Stimulated activated CD8-positive, alpha-beta memory T cell treated with anti-CD3 and anti-CD28 coated beads, Interleukin-2, amount 100 ng/mL, for 48 hours (primary cell): ENCODE results near the gene CNPY2.
A peak's percentile ranks its signal among the peaks of the same experiment; 100 is the strongest.
"Not testable (repeated sequence)": the region's sequence is repeated elsewhere in the genome, so short reads cannot be mapped to it uniquely, and the experiment has no call there.

ENCODE experiments used
- DNase-seq, 2 donors: peaks; one replicate each; pipeline ENCODE4 v3.0.0-alpha.2; 2020; ENCODE audit warnings: low read depth in 2 of 2

Gene CNPY2

DNA sequence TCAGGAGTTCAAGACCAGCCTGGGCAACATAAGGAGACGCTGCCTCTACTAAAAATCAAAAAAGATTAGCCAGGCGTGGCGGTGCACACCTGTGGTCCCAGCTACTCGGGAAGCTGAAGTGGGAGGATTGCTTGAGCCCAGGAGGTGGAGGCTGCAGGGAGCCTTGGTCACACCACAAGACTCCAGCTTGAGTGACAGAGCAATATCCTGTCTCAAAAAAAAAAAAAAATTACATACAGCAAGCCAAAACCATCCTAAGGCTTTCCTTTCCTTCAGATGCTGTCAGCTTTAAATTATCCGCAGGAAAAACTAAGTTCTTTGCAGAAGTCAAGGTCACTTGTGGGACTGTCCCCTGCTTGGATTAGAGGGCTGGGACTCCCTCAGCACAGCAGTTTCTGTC is 17.0 kb downstream of the CNPY2 start:
- DNase-seq = no peak

DNA sequence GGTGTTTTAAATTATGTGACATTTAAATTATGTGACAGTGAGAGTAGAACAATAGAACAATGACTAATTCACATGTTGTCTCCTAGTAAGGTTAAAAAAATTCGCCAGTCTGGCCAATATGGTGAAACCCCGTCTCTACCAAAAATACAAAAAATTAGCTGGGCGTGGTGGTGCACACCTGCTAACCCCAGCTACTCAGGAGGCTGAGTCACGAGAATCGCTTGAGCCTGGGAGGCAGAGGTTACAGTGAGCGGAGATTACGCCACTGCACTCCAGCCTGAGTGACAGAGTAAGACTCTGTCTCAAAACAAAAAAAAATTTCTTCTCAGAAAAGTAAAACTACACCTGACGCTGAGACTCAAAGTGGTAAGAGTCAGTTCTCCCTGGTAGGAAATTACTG is 18.4 kb downstream of the CNPY2 start:
- DNase-seq = no peak

DNA sequence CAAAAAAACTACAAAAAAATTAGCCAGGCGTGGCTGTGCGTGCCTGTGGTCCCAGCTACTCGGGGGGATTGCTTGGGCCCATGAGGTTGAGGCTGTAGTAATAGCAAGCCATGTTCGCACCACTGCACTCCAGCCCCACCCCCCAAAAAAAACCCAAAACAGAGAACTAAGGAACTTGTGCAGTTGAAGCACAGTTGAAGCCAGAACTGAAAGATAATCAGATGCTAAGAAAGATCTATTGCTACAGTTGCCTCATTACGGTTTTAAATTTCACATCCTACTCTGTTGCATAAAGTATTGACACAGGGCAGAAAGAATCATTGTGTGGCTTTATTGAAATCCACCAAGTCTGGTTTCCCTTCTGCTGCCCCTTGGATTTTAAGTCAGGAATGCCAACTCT is 19.5 kb downstream of the CNPY2 start:
- no peak for DNase-seq

DNA sequence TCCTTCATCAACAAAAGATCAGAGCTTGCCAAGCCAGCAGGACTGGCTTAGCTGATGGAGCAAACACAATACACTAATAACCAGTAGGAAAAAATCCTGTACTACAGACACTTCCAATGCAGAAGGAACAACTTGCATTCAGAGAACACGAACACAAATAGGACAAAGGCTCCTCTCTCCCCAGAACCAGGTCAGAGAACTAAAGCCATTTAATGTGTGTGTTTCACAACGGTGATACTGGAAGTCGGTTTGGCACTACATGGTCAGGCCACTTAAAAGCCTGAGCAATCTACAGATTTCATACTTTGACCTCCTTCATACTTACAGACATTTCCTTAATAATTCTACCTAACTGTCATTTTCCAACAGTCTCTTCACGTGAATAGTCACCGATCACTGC is 22.0 kb downstream of the CNPY2 start:
- no peak for DNase-seq

DNA sequence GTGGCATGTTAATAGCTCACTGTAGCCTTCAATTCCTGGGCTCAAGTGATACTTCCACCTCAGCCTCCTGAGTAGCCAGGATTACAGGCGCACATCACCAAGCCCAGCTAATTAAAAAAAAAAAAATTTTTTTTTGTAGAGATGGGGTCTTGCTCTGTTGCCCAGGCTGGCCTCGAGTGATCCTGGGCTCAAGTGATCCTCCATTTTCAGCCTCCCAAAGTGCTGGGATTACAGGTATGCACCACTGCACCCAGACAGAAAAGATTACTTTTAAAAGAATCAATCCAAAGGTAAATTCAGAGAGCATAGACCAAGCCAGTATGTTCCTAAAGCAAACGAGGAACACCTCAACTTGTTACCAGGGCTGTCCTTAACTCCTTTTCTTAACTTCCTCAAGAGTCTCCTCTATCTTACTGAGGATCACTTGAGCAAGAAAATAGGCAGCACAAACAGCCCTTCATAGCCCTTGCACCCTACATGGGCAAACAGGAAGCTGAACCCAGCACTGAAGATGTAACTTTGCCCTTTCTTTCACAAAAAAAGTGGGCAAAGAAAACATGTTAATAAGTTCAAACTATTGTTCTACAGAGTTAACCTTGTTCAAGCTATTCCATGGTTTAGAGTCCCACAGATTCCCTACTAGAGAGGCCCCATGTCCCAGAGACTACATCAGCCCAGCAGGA is 26.9 kb downstream of the CNPY2 start:
- DNase-seq = no peak

DNA sequence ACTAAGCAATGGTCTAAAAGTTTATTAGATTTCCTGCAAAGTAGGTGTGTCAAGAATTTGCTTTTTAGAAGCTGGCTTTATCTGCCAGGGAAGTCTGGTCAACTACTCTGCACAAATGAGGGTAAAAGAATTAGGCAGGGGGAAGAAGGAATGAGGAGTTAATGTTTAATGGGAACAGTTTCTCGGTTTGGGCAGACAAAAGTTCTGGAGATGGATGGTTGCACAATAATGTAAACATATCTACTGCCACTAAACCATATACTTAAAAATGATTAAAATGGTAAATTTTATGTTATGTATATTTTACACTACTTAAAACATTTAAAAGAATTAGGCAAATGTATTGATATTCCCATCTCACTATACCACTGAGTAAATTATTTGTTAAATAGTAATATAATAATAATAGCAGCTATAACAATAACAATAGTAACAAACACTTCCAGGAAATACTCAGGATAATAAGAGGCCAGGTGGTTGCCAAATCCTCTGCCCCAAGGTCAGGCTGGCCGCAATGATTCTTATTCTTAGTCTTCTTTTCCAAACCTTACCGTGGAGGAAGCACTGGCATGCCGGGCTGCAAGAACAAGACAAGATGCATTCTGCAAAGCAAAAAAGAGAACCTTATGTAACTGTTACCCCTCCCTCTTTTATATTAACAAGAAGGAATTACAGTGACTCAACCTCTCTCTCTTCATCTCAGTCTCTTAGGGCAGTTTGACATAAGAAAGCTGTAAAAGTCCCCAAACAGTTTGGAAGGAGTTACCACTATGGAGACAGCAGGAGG is 29.6 kb downstream of the CNPY2 start:
- no peak for DNase-seq

DNA sequence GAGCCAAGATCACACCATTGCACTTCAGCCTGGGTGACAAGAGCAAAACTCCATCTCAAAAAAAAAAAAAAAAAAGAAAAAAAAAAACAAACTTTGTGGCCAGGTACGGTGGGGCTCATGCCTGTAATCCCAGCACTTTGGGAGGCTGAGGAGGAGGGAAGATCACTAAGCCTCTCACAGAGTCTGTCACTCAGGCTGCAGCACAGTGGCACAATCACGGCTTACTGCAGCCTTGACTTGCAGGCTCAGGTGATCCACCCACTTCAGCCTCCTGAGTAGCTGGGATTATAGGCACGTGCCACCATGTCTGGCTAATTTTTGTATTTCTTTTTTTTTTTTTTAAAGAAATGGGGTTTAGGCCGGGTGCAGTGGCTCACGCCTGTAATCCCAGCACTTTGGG is 31.5 kb downstream of the CNPY2 start:
- DNase-seq = not testable (repeated sequence)

DNA sequence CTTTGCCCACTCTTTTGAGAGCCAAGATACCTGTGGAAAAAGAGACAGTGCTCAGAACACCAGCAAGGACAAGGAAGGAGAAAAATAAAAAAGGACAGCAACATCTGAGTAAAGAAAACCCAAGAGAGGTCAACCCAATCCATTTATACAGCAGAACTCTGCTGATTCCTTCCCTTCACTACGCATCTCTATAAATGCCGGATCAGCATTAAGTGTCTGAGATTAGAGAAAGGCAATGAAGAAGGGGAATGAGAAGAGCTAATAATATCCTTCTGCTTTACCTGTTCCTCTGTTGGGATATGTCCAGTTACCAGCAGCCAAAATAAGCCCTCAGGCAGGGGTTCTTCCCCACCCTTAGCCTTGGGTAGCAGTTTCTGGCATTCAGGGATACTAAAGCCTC is 33.2 kb downstream of the CNPY2 start:
- DNase-seq = no peak

DNA sequence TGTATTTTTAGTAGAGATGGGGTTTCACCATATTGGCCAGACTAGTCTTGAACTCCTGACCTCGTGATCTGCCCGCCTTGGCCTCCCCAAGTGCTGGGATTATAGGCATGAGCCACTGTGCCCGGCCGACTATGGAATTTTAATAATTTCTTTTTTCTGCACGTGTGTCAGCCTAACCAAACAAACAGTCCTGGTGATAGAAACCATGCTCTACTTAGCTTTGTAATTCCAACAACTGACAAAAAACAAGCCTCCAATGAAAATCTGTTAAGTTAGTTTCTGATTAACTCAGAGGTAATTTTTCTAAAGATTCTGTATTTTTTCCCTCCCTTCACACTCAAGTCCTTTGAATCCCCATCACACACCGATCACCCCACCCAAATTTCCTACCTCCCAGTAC is 33.8 kb downstream of the CNPY2 start:
- no peak for DNase-seq

DNA sequence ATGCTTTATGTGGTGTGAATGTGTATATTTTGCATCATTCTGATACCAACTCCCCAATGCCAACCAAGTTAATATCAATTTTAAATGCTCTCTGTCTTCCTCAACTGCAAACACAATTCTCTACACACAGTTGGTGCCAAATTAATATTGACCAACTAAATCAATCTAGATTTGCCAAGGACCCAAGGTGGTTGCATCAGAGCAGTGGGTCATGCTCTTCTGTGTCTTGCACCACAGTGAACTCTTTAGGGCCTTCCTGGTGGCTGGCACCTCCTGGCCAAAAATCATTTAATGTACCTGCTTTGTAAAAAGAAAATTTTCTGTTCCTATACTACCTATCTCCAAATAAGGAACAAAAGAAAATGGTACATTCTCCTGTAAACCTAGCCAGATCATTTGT is 34.9 kb downstream of the CNPY2 start:
- no peak for DNase-seq

DNA sequence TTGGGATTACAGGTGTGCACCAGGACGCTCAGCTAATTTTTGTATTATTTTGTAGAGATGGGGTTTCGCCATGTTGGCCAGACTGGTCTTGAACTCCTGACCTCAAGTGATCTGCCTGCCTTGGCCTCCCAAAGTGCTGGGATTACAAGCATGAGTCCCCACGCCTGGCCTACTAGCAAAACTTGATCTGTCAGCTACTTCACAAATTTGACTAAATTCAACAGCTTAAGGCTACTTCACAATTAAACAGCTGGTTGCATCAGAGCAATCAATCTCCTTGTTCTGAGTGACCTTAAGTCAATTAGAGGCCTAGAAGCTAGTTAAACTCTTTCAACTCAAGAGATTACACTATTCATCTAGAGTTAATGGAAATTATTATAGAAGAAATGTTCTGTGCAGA is 36.9 kb downstream of the CNPY2 start:
- DNase-seq = no peak

DNA sequence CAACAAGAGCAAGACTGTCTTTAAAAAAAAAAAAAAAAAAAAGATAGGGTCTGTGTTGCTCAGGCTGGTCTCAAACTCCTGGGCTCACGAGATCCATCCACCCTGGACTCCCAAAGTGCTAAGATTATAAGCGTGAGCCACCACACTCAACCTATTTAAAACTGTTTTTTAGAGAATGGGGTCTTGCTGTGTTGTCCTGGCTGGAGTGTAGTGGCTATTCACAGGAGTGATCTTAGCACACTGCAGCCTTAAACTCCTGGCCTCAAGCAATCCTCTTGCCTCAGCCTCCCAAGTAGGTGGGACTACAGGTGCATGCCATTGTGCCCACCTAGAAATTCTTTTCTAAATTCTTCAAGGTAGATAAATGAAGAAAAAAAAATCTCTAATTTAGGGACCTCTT is 41.5 kb downstream of the CNPY2 start:
- no peak for DNase-seq

DNA sequence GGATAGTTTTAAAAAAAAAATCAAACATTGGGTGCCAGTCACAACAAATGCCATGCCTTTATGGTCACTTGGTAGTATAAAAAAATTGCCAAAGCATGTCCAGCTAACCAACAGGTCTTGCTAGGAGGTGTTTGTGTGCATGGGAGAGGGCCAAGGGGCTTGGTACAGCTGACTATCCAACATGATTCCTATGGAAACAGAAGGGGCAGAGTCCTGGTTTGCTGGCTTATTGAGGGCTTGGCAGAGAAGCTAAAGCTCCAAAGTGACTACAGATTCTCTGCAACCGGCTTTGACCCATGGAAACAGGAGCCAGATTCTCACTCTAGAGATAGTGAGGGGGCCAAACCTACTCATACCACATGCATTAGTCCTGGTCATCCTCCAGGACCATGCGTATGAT is 43.3 kb downstream of the CNPY2 start:
- not testable (repeated sequence) for DNase-seq

DNA sequence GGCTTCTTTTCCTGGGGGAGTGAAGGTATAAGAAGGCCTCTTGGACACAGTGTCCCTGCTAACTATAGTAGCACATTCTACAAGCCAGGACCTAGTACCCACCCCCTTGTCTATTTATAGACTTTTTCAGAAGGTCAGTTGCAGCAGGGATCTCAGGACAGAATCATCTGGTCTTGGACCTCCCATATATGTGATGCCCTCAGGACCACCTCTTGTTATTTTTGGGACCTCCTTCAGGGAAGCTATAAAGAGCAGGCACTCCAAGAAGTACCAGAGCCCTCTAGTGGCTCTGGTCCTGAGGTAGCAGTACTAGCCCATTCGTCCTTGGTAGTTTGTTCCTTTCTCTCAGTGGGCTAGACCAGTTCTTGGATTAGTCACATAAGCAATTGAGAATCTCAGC is 44.8 kb downstream of the CNPY2 start:
- DNase-seq = no peak

DNA sequence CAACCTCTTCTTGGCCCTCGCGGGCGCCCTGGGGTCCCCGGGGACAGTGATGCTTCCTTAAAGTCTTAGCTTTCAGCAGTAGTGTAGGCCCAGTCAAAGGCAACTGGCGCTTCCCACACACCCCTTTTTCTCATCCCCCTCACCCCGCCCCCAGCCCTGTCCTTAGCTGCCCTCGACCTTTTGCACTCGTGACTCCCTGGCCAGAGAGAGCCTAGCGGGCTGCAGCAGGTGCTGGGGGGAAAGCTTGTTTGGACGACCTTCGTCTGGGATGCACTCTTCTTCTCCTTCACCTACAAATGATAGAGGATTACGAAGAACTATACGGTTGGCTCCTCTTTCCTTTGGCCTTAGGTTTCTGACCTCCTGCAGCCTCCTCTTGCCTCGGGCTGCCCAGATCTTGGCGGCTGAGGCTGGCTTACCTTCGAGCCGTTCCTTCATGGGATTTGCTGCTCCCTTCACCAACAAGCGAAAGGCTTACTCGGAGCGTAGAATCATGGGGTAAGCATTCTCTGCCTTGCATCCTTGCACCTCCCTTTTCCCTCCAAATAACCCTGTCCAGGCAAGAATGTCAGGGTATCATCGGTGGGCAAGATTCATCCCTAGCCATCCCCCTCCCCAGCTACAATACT is 48.2 kb downstream of the CNPY2 start:
- no peak for DNase-seq

DNA sequence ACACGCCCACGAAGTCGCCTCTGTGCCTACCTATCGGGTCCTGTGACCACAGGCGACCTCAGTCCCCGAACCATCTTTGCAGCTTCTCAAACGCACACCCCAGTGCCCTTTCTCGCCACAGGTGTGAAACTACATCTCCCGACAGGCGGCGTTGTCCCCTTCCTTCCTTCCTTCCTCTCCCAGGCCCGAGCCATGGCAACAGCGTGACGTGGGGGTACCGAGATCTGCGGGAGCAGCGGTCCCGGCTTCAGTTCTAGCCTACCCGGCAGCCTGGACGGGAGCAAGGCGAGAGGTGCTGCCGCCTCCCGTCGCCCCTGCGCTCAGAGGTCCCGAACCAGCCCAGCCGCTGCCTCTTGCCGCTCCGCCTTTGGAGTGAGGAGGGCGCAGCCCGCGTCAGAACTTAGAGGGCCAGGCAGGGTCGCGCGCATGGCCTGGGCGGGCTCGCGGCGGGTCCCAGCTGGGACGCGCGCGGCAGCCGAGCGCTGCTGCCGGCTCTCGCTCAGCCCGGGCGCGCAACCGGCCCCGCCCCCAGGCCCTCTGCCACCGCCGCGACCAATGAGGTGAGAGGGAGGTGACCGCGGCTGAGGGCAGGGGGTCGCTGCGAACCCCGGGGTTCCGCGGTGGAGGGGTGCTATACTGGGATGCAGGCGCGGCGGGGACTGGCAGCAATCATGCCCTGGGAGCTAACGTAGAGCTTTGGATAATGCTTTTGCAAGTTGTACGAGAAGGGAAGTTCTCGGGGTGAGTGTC is 48.9 kb downstream of the CNPY2 start, which contains the start of gene COQ10A:
Gene COQ10A, plus strand, starts transcription at position 250 of the 750 bp plus-strand sequence. Its CDS starts 177 bp downstream, at position 427.
- DNase-seq = peak; percentile 79 to 84

DNA sequence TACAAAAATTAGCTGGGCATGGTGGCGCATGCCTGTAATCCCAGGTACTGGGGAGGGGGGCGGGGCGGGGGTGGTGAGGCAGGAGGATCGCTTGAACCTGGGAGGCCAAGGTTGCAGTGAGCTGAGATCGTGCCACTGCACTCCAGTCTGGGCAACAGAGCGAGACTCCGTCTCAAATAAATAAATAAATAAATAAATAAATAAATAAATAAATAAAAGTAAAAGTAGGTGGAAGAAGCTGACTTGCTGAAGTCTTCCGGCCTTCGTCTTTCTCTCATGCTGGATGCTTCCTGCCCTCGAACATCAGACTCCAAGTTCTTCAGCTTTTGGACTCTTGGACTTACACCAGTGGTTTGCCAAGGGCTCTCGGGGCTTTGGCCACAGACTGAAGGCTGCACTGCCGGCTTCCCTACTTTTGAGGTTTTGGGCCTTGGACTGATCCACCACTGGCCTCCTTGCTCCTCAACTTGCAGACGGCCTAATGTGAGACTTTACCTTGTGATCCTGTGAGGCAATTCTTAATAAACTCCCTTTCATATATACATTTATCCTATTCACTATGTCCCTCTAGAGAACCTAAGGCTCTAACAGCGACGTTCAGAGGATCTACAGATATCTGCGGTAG is 49.6 kb downstream of the CNPY2 start:
- DNase-seq = not testable (repeated sequence)

DNA sequence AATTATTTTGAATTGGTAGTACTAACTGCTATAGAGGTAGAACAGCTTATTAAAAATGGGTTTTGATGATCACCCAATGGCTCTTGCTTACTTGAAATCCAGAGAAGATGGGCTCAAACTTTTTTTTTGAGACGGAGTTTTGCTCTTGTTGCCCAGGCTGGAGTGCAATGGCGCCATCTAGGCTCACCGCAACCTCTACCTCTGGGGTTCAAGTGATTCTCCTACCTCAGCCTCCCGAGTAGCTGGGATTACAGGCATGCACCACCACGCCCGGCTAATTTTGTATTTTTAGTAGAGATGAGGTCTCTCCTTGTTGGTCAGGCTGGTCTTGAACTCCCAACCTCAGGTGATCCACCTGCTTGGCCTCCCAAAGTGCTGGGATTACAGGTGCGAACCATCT is 52.8 kb downstream of the CNPY2 start:
- DNase-seq = not testable (repeated sequence)

DNA sequence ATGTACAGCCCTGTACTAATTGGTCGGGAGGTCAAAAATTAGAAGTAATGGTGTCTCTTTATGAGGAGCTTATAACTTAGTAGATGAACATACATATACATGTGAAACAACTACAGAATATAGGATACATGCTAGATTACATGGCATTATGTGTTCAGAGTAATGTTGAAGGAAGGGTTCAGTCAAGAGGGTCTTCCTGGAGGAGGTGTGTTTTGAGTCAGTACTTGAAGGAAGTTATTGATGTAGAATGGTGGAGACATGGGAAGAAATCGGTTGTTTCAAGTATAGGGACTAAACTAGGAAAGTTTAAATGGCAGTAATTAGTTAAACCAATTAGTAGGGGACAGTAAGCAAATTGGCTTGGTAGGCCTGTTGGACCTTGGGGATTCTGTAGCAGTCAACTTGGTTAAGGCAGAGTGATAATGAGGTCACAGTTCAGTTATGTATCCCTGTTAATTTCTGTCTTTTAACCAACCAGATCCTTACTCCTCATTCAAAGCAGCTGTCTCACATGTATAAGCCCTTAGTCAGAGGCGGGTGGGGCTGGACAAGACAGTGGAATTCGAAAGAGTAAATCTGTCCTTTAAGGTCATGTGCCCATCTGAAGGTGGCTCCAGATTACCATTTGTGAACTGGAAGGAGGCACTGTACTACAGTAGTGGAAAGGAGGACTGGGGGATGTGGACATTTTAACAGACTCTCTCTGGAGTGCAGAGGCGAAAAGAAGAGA is 54.1 kb downstream of the CNPY2 start:
- DNase-seq = no peak

DNA sequence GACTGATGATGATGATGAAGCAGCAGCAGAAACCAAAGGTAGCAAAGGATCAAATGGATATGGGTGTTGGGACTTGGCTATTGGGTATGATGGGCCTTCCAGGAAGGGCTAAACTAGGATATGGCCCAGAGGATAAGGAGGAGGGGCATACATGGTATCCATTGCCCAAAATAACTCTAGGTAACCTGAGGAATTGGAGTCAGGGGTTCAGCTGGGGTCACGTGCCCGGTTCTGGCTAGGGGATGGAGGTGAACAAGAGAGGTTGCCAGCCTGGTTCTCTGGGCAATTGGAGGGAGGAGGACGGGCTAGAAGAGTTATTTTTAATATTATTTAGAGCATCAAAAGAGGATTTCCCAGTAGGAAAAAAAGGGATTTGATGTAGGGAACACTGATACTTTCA is 54.9 kb downstream of the CNPY2 start:
- DNase-seq = no peak

DNA sequence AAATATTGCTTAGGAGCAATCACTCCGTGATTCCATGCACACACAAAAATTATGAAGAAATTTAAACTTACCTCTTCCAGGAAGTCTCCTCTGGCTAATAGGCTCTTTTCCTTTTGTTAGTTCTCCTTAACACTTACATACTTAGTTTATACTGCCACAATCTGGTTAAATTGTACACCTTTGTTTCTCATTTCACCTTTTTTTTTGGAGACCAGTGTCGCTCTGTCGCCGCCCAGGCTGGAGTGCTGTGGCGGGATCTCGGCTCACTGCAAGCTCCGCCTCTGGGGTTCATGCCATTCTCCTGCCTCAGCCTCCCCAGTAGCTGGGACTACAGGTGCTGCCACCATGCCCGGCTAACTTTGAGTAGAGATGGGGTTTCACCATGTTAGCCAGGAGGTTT is 55.4 kb downstream of the CNPY2 start:
- DNase-seq = no peak
